NT2/D1 (cell line): ENCODE results near the gene ETV4.

Source experiments
- YY1 ChIP-seq: IDR thresholded peaks from 2 replicates; pipeline ENCODE4 v1.6.1; 2011; ENCODE audit not compliant: insufficient read length, insufficient read depth
- ZNF274 ChIP-seq: IDR thresholded peaks from 2 replicates; pipeline ENCODE4 v1.6.1; 2011; ENCODE audit warnings: mild to moderate bottlenecking, low read depth, low read length

DNA sequence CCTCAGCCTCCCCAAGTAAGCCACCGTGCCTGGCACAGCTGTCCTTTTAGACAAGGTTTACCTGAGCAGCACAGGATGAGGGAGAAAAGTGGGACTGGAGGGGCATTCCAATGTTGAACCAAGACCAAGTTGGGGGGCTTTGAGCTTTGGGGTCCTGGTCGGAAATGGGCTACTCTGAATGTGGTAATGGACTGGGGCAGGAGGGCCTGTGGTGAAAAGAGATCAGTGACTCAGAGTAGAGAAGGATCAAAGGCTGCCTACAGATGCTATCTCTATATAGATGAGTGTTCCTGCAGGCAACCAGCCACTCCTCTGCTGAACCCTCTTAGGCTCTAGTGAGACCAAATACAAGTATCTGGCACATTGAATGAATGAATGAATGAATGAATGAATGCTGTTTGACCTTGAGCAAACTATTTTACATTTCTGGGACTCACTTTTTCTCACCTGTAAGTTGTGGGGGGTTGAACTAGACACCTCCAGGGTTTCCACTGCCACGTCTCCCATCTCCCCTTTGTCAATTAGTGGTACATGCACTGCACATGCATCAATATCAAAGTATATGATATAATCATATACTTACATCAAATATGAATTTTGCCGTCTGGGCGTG, 26.3 kb upstream of the ETV4 start:
- TF ChIP-seq ZNF274 (no peak), YY1 (no peak)
